GM18870 (cell line): ENCODE results near the gene IL1R1.
"Not testable (repeated sequence)": the region's sequence is repeated elsewhere in the genome, so short reads cannot be mapped to it uniquely, and the experiment has no call there.

Source experiments
- ATAC-seq: cut with Tn5 transposase; IDR thresholded peaks from one replicate; pipeline ENCODE4 v1.9.1; 2021; ENCODE audit warnings: moderate library complexity; ENCODE audit not compliant: unreplicated experiment

IL1R1 gene, protein sequence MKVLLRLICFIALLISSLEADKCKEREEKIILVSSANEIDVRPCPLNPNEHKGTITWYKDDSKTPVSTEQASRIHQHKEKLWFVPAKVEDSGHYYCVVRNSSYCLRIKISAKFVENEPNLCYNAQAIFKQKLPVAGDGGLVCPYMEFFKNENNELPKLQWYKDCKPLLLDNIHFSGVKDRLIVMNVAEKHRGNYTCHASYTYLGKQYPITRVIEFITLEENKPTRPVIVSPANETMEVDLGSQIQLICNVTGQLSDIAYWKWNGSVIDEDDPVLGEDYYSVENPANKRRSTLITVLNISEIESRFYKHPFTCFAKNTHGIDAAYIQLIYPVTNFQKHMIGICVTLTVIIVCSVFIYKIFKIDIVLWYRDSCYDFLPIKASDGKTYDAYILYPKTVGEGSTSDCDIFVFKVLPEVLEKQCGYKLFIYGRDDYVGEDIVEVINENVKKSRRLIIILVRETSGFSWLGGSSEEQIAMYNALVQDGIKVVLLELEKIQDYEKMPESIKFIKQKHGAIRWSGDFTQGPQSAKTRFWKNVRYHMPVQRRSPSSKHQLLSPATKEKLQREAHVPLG

DNA sequence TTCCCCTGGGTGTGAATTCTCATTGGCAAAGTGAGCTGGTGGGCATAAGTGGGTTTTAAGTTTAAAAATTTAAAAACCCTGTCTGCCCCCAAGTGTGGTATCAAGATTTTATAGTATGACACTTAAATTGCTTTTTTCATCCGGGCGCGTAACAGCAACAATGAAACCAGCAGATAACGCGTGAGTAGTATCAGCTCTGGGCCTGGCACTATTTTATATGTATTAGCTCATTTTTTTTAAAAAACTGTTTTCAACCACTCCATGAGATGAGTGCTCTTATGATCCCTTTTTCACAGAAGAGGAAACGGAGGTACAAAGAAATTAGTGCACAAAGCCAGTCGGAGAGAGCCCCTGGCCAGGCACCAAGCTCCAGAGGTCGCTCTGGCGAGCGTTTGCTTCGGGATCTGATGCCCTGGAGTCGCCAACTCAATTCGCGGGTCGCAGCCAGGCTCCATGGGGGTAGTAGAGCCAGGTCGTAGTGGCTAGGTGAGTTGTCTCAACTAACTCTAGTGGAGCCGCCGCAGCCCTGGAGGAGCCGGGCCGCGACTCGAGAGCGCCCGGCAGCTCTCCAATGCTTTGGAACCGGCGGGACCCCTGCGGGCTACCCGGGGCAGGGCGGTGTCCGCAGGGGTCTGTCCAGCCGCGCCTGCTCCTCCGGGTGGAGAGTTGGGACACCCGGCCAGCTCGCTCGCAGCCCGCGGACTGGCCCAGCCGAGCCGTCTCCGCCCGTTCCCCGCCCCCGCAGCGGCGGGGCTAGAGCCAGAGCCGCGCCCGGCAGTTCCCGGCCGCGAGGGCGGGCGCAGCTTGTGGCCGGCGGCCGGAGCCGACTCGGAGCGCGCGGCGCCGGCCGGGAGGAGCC is at the start of gene IL1R1:
IL1R1 (plus strand) TSS at position 777 of the 859 bp plus-strand sequence. CDS start 14,979 bp downstream, outside the sequence.
- no peak for ATAC-seq

GRCh38 chr2:102093662-102094061 is 48.9 kb upstream of the IL1R1 start:
- no peak for ATAC-seq

DNA sequence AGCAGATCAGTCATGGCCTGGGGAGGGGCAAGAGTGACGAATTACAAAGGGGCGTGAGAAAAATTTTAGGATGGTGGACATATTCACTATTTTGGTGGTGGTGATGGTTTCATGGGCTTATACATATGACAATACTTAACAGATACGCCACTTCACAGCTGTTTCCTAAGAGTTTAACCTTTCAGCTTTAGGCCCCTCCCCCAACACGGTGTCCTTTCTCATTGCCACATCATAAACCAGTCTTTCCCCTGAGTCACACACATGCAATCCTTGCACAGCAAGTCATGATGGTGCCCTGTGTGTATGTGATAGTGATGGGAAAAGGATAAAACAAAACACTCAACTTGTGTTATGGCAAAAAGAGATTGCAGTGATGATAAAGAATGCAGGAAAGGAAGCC is 47.6 kb upstream of the IL1R1 start:
- ATAC-seq = no peak

DNA sequence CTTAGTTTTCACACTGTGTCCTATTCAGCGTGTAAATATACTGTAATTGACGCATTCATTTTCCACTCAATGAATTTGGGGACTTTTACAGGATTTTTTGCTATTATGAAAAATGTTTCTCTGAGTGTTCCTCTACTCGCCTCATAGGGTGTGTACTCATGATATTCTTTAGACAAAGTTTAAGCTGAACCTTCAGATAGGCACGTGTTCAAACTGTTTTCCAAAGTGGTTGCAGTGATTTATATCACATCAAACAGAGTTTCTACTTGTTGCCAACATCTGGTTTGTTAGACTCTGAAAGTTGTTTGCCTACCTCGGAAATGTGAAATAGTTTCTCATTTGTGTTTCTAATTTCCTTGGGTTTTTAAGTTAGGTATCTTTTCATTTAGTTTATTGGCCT is 46.4 kb upstream of the IL1R1 start:
- no peak for ATAC-seq

GRCh38 chr2:102098756-102099155 is 43.8 kb upstream of the IL1R1 start:
- ATAC-seq = no peak

DNA sequence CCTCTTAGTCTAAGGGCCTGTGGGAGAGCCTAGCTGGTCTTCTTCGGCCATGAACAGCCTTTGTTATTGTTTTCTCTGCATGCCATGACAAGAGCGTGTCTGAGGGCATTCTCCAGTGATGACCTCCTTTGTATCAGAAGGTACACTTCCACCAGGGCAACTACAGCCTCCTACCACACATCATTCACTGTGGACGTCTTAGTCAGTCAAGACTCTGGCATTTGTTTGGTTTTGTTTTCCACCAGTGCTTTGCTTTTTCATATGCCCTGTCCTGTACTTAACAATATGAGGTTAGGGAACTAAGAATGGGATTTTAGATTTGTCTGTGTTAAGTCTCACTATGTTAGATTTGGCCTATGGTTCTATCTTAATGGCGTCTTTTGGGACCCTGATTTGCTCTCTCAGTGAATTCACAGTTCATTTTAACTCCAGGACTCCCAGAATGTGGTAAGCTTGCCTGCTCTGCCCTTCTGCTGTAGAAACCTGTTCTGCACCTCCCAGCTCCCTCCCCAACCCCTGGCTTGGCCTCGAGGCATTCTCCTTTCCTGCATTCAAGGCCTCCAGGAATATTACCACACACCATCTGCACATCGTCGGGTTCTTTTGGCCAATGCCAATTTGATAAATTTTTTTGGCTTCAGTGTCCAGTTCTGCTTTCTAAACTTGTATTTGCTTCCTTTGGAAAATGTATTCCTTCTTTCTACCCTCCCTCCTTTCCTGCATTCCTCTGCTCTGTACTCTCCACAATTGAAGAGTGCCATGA is 42.8 kb upstream of the IL1R1 start:
- no peak for ATAC-seq

DNA sequence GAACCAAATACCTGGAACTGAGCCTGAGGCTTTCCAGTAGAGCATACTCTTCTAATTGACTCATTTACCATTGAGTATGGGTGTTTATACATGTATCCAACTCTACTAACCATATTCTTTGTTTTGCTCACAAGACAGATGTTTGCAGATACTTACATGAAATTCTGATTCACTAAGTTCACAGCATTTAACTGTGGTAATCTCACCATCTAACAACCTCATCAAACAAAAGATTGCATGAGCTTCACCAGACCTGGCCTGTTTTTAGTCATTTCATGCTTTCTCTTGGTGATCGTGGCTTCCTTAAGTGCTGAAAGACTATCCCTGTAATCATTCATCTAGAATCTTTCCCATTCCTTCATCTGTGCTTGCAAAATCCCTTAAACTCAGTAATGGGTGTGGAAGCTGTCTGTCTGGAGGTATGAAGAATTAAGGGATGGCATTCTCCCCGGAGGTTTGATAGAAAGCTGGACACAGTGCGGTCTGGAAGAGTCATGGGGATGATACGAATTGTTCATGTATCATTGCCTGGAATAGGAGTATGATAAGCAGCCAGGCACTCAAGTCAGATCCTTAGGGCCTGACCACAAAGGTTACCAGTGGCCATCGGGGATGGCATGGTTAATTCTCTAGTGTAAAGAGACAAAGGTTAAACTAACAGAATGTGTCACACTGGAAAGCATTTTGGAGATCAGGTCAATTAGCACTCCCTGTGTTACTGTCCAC is 42.0 kb upstream of the IL1R1 start:
- no peak for ATAC-seq

- ATAC-seq = no peak
Observed at GRCh38 chr2:102101097-102101848, 41.3 kb upstream of the IL1R1 start.

- no peak for ATAC-seq
Observed at GRCh38 chr2:102101849-102102635, 40.5 kb upstream of the IL1R1 start.

- ATAC-seq = not testable (repeated sequence)
Observed at GRCh38 chr2:102102636-102102948, 40.0 kb upstream of the IL1R1 start.

DNA sequence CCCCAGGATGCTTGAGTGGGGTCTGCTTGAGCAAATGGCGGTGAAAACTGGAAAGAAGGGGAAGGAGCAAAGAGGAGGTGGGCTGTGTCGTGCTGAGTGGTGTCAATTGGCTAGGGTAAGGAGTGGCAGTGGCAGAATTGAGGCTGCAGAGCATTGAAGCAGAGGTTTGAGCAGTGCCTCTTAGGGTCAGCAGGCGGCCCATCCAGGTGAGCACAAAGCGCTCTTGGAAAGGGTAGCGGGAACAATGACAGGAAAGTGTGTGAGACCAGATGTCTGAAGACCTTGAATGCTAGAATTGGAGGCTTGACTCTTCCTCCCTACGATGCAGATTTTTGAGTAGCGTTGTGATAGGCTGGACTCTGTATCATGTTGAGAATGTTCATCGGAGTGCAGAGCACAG is 39.3 kb upstream of the IL1R1 start:
- ATAC-seq = no peak

GRCh38 chr2:102103992-102104871 is 38.3 kb upstream of the IL1R1 start:
- ATAC-seq = peak; percentile 72

DNA sequence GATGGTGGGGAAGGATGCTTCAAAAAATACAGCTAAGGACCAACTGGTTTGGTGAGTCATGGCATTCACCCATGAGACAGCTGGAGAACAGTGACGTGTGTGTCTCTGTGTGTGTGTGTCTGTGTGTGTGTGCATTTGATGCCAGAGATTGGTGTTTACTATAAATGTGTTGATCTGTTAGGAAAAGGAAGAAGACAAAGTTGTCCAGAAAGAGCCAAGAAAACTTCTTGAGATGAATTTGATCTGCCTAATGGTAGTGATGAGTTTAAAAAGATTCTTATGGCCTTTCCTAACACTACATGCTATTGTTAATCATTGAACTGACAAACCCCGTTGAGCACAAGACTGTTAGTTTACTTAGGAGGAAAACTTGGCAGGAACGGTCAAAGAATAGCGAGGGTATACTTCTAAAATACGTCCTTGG is 36.4 kb upstream of the IL1R1 start:
- no peak for ATAC-seq

- ATAC-seq = not testable (repeated sequence)
Observed at GRCh38 chr2:102106813-102107740, 35.5 kb upstream of the IL1R1 start.

DNA sequence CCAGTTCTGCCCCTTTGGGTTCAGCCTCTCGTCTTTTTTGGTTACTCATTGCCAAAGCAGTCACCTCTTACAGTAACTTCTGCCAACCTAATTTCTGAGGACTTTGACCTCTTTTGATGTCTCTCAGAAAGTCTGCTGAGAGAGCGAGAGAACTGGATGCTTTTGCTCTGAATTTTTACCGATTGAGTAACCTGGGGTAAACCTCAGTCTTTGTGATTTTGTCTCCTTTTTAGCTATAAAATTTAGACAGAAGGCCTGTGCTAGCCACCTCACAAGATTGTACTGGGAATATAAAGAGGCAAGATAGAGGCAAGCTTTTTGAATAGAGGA is 34.8 kb upstream of the IL1R1 start:
- peak; percentile 45 for ATAC-seq

DNA sequence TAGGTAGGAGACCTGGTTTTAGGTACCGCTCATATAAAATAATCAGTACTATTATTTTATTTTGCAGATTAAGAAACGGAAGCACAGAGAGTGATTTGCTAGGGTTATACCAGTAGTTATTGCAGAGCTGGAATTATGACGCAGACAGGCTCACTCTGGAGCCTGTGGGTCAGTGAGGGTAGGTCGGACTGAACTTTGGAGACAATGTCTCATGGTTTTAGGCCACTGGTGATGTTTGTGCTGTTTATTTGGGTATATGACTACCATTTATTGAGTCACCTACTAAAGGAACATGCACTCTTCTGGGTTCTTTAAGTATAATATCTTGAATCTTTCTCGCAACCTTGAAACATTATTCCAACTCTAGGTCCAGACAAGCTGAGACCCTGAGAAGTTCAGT is 33.5 kb upstream of the IL1R1 start:
- ATAC-seq = no peak

GRCh38 chr2:102110171-102110570 is 32.4 kb upstream of the IL1R1 start:
- ATAC-seq = no peak
